Left renal pelvis (tissue), 4 donors: Measurements from ENCODE around the gene ARHGAP9. TPM values are rescaled to one million over a fixed set of nuclear protein-coding genes. Genes with fewer than 3 reads are reported as not detected.
"Not testable (repeated sequence)": the region's sequence is repeated elsewhere in the genome, so short reads cannot be mapped to it uniquely, and the experiment has no call there.

ENCODE experiments used
- DNase-seq, 4 donors: peaks; one replicate each; pipeline ENCODE4 v3.0.0-alpha.2; 2013; ENCODE audit warnings: low read depth in 4 of 4, low spot score in 3 of 4
- polyA plus RNA-seq, 4 donors: library from polyadenylated mRNA; unstranded; fragments of 120-200 nt; gene quantifications; one replicate each; pipeline ENCODE4 v1.2.1, GENCODE V29; 2013; ENCODE audit not compliant: insufficient read length in 4 of 4

The ARHGAP9 gene
- polyA plus RNA-seq, 4 donors: 1.9 to 5.5 (median 2.9) TPM

DNA sequence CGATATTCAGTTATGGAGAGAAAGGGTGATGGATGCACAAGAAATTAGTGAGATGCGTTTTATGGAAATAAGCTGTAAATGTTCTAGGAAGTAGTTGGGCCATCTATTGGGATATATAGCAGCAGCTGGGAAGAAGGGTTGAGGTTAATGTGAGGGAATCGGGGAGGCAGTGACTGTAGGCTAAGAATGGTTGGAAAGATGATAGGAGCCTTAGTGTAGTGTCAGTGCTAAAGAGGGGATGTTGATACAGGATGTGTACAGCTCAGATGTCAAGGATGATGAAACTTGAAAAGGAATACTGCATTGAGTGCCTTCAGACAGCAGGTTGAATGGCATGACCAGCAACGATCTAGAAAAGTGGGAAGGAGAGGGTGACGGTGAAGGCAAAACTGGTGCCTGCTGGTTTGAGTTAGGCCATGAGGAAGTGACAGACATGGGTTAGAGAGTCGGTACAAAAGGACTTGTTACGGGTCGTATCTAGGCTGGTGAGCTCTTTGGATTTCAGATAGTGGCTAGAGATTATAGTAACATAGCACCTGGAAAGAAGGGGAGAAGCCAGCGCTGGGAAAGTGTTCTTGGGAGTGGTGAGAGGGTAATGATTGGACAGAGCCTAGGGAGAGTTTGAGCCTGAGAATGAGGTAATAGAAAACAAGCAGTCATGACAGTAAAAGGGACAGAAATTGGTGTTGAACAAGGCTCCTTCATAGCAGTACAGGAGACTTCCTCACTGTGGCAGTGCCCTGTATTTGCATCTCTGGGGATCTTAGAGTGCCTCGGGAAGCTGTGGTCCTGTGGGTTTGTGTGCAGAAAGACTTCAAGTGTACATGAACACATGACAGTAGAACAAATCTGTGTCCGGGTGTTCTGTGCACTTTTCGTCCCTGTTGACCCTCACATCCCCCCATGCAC is 17.8 kb upstream of the ARHGAP9 start:
- DNase-seq: no peak

DNA sequence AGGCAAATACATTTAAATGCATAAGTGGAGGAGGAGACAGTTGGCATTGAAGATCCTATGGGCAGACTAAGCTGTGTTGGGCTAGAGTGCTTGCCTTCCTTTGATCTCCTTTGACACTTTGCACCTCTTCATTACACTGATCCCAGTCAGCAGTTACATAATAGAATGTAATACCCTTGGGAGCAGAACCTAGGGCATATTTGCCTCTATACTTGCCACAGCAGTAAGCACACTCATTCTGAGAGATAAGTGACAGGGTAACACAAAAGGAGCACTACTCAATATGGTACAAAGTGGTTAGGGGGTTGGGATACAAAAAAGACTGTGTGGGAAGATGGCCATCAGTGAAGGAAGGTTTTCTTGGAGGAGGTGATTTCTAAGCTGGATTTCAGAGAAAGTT is 17.2 kb upstream of the ARHGAP9 start:
- DNase-seq: no peak

DNA sequence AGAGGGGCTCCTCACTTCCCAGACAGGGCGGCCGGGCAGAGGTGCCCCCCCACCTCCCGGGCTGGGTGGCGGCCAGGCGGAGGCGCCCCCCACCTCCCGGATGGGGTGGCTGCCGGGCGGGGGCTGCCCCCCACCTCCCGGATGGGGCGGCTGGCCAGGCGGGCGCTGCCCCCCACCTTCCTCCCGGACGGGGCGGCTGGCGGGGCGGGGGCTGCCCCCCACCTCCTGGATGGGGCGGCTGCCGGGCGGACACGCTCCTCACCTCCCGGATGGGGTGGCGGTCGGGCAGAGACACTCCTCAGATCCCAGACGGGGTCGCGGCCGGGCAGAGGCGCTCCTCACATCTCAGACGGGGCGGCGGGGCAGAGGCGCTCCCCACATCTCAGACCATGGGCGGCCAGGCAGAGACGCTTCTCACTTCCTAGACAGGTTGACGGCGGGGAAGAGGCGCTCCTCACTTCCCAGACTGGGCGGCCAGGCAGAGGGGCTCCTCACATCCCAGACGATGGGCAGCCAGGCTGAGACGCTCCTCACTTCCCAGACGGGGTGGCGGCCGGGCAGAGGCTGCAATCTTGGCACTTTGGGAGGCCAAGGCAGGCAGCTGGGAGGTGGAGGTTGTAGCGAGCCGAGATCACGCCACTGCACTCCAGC is 15.5 kb upstream of the ARHGAP9 start:
- not testable (repeated sequence) for DNase-seq

DNA sequence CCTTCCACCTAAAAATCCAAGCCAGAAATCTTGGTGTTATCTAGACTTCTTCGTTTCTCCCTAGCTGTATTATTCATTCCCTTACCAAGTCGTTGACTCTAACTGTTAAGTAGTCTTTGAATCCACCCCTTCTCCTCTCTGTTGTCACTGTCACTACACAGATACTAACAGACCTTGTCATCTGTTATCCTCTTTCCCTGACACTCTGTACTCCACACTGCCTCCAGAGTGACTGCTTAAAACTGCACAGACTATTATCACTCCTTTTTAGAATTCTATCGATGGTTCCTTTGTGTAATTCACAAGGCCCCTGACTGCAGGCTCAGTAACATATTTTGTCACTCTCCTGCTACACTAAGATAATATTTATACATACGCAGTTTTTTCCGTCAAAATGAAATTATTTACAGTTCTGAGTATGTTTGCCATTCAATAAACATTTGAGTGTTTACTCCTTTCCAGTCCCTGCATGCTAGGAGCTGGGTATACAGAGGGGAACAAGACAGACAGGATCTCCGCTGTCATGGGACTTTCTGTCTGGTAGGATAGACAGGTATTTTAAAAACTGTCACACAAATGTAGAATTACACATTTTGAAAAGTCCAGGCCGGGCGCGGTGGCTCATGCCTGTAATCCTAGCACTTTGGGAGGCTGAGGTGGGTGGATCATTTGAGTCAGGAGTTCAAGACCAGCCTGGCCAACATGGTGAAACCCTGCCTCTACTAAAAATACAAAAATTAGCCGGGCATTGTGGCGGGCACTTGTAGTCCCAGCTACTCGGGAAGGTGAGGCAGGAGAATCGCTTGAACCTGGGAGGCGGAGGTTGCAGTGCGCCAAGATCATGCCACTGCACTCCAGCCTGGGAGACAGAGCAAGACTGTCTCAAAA is 12.0 kb upstream of the ARHGAP9 start:
- no peak for DNase-seq

DNA sequence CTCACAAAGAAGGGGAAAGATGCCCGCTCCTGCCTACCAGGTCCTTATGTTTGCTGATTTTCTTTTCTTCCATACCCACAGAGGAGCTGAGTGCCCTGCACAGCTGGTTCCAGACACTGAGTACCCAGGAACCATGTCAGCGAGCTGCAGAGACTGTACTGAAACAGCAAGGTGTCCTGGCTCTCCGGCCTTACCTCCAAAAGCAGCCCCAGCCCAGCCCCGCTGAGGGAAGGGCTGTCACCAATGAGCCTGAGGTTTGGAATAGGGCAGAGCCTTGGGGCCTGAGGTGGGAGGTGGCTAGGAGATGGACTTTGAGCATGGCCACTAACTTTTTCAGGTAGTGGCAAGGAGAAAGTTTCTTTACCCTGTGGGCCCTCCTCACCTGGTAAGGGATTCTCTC is 10.5 kb upstream of the ARHGAP9 start:
- no peak for DNase-seq

DNA sequence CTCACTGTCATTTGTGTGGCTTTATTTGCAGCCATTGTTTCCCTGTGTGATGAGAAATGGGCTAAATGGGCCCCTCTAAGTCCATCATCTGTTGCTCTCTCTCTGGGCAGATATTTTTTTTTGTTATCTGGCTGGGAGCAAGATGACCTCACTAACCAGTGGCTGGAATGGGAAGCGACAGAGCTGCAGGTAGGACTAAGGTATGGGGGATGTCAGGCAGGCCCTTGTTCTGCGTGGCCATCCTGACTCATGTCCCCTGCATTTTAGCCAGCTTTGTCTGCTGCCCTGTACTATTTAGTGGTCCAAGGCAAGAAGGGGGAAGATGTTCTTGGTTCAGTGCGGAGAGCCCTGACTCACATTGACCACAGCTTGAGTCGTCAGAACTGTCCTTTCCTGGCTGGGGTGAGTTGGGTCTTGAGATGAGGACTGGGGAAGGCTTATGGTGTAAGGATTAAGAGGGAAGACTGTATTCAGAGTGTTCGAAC is 9.5 kb upstream of the ARHGAP9 start:
- DNase-seq: no peak

DNA sequence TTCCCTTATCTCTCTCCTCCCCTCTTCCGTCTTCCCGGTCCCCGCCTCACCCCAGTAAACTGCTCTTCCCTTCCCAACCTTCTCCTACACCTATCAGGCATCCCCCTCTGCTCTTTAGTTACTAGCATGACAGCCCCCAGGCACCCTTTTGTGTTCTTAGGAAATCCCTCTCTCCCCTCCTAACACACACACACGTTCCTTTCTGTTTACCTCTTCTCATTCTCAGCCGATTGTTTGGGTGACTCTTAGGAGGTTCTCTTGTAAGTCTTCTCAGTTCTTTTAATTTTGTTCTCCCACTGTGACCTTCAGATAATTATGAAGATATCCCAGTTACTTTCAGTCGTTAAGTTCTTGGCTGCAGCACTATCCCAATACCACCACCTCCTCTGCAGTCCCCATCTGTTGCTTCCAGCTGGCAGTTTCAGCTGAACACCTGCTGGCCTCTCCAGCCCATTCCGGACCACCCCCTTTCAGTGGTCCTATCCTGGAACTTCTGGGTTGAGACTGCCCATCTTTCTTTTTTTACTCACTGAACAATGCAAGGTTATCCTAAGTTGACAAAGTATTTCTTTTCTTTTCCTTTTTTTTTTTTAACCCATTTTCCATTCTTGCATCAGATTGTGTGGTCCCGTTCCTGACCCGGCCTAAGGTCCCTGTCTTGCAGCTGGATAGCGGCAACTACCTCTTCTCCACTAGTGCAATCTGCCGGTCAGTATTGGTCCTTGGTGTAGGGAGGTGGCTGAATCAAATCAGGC is 8.9 kb upstream of the ARHGAP9 start:
- DNase-seq: no peak

DNA sequence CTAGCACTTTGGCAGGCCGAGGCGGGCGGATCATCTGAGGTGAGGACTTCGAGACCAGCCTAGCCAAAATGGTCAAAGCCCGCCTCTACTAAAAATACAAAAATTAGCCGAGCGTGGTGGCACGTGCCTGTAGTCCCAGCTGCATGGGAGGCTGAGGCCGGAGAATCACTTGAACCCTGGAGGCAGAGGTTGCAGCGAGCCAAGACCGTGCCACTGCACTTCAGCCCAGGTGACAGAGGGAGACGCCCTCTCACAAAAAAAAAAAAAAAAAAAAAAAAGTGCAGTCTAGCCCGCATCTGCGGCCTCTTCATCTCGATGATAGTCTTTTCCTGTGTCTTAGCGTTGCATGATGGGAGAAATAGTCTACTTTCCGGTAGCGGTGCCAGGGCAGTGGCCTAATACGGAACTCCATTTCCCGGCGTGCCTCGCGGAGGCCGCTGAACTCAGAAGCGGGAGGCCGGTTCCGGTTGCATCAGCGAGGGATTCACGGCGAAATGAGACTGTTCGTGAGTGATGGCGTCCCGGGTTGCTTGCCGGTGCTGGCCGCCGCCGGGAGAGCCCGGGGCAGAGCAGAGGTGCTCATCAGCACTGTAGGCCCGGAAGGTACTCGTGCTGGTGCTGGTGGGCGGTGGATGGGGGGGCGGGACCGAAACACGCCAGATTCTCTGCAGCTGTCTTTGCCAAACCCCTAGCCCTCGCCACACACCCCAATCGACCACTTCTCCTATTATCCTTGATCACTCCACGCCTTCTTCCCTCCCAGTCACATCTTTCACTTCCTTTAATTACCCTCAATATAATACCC is 8.1 kb upstream of the ARHGAP9 start, which contains the start of gene MARS1:
Gene MARS1 (plus strand): TSS at position 472 of the 805 bp plus-strand sequence. CDS start 23 bp downstream, at position 495.
- peak; percentile 88 to 93 (median 90) for DNase-seq

DNA sequence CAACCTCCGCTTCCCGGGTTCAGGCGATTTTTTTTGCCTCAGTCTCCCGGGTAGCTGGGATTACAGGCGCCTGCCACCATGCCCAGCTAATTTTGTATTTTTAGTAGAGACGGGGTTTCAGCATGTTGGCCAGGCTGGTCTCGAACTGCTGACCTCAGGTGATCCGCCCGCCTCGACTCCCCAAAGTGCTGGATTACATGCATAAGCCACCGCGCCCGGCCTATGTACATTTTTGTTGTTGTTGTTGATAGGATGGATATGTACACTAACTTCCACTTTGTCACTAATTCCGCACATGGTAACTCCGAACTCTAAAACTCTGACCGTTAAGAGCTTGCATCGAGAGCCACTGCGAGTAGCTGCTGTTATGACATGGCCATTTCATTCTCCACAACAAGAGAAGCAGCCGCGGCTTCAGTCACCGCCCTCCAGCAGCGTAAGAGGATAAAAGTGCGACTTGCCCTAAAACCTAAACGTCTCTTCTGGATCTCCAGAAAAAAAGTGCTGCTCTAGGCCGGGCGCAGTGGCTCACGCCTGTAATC is 7.5 kb upstream of the ARHGAP9 start:
- DNase-seq: no peak

DNA sequence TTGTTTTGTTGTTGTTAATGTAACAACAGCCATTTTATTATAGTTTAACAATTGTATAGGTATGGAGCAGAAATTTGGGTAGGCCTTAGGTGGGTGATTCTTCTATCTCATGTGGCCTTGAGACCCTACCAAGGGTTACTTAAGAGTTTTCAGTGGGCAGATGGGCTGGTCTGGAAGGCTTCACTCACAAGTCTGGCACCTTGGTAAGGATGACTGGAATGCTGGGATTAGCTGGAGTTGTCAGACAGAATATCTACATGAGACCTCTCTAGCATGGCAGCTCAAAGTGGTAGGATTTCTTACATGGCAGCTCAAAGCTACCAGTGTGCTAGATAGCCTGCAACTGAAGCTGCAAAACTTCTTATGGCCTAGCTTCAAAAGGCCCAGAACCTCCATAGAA is 6.0 kb upstream of the ARHGAP9 start:
- DNase-seq: no peak

DNA sequence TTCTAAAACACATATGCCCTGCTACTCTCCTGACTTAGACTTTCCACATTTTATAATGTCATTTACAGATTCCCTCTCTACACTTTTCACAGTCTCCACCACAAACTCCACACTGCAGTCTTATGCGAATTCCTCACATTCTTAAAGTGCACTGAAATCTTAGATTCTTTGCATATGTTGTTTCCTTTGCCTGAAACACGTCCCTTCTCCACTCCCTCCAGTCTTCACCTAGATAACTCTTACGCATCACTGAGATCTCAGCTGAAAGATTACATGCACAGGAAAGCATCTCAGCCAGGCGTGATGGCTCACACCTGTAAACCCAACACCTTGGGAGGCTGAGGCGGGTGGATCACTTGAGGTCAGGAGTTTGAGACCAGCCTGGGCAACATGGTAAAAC is 3.8 kb upstream of the ARHGAP9 start:
- no peak for DNase-seq

DNA sequence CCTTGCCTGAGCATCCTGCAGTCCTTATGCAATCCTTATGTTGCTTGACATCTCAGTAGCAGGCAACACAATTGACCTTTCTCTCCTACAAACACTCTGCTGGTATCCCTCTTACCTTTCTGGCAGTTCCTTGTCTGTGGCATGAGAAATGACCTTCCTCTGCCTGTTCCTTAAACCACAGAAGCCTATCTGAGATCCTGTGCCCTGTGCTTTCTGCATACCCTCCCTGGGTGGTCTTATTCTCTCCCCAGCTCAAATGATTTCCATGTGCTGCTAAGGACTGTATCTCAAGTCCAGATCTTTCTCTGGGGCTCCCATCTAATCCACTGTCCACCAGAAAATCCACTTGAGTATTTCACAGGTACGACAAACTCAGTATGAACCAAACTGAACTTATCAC is 2.0 kb upstream of the ARHGAP9 start:
- DNase-seq: no peak

DNA sequence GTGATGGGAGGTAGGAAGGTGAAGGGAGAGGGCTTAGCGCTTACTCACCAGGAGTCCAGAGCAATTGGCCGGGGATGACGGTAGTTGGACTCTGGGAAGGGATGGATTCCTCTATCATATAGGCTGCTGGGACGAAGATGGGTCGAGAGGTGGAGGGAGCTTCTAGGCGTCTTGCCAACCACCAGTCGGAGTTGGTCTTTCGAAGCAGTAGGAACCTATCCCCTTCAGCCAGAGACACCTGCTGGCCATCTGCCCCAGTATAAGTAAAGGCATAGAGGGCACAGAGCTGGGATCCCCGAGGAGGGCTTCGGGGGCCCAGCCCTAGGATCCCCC is 657 bp downstream of the ARHGAP9 start:
- DNase-seq: no peak

DNA sequence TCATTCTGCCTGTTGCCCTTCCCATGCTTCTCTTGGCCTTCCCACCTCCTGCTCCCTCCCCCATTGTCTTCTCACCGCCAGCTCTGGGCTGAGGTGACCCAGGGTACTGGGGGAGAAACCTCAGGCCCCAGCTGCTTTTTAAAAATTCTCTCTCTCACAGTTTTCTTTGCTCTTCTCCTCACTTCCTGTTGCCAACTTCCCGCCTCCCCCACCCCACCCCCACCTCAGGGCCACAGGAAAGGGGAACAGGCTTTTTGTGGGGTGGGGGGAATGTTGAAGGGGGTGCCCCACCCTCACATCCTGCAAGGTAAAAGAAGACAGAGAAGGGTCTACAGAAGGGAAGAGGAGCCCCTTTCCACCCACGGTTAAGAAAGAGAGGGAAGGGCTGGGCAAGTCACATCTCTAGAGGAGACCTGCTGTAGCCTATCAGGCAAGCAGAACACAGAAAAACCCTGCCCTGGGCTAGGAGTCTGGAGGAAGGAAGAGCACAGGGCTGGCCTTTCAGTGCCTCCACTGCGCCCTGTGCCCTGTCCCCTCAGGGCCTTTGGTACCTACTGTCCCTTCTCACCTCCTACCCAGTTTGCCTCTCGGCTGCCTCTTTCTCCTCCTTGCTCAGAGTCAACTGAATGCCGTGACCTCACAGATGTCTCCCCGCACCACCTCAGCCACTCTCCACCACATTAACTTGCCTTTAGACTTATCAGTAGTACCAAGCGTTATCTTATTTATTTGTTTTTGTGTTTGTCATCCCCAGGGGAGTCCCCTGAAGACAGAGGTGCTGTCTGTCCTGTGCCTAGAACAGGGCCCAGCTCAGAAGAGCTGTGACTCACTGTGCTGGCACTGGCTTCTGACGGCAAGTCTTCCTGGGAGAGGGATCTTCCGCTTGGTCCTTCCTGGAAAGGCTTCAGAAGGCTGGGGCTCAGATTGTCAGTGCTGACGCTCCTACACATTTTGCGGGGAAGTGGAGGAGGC is 1.7 kb downstream of the ARHGAP9 start:
- no peak for DNase-seq

DNA sequence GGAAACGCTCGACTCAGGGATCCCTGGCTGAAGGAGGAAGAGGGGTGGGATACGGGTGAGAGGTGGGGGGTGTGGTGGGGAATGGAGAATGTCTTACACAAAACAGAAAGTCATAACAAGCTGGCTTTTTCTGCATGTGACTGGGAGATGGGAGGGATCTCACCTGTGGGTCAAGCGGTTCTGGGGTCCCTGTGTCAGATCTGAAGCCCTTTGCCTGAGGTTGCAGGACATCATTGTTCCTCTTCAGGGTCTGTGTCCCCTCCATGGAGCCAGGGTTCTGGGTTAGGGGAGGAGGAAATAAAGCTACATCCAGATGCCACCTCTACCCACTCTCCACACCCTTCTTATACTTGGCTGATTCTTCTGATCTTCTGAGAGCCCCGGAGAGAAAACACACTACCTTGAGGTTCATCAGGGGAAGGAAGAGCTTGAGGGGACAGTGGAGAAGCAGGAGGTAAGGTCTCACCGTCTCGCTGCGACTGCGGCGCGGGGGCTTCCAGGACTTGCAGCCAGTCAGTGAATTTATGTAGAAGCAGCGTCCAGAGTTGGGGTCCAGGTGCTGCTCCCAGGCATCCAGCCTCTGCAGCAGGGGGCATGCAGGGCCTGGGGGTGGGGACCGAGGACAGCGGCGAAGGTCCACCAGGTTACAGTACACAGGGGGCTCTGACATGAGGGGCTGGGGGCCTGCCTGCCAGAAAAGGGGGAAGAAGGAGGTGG is 2.5 kb downstream of the ARHGAP9 start:
- no peak for DNase-seq

DNA sequence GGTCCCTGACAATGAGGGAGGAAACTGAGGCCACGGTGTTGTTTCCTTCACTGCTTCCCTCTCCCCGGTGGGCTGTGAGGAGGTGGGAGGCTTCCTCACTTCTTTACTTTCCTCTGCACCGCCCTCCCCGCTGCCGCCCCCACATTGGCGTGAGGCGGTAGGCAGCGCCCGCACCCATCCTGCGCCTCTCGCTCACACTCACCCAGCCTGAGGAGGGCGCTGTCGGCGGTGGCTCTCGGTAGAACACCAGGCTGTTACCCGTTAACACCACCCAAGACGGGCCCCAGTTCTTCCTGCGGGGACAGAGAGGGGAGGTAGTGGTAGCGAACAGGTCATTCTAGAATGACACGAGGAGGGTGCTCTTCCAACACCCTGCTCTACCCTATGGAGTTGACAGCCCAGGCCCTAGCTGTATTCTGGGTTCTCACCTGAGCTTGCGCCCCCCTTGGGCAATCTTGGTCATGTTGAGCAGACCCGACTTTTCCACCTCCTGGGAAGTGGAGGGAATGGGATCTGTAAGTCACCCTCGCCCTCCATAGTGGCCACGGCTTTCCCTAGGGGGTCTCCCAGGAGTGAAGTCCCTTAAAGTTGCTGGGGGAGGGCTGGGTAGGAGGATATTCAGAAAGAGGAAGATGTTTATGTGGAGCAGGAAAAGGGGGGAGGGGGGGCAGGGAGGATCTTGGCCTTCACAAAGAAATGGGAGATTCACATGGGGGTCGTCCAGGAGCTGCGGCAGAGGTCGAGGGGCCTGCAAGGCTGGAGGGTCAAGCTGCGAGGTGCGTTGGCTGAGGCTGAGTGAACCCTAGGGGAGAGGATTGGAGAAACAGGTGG is 3.3 kb downstream of the ARHGAP9 start:
- no peak for DNase-seq
